Stimulated activated CD4-positive, alpha-beta T cell treated with anti-CD3 and anti-CD28 coated beads, Interleukin-4, amount 100 ng/mL, for 4 hours (primary cell): ENCODE results near the gene KCNJ2.

Experiments
- DNase-seq, 2 experiments: peaks; one replicate each; pipeline ENCODE4 v3.0.0-alpha.2; 2020

Gene KCNJ2

GRCh38 chr17:70161519-70161918 lies 7.8 kb upstream of the KCNJ2 start:
- no peak for DNase-seq

GRCh38 chr17:70165383-70165782 lies 3.9 kb upstream of the KCNJ2 start:
- no peak for DNase-seq

DNA sequence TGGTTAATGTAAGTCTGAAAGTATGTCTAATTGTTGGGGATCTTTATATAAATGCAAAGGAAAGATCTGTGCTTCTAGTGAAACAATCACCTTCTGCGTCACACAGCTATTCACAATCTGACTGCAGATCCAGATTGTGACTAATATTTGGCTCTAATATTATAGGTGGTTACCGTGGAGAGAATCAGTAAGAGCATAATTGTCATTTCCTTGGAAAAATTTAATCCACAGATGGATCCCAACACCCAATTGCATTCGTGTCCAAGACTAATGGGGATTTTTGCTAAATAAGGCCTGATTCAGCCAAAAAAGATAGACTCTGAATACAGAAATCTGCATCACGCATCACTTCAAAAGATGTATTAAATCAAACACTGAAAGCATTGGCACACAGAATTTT lies 2.7 kb upstream of the KCNJ2 start:
- DNase-seq: no peak

DNA sequence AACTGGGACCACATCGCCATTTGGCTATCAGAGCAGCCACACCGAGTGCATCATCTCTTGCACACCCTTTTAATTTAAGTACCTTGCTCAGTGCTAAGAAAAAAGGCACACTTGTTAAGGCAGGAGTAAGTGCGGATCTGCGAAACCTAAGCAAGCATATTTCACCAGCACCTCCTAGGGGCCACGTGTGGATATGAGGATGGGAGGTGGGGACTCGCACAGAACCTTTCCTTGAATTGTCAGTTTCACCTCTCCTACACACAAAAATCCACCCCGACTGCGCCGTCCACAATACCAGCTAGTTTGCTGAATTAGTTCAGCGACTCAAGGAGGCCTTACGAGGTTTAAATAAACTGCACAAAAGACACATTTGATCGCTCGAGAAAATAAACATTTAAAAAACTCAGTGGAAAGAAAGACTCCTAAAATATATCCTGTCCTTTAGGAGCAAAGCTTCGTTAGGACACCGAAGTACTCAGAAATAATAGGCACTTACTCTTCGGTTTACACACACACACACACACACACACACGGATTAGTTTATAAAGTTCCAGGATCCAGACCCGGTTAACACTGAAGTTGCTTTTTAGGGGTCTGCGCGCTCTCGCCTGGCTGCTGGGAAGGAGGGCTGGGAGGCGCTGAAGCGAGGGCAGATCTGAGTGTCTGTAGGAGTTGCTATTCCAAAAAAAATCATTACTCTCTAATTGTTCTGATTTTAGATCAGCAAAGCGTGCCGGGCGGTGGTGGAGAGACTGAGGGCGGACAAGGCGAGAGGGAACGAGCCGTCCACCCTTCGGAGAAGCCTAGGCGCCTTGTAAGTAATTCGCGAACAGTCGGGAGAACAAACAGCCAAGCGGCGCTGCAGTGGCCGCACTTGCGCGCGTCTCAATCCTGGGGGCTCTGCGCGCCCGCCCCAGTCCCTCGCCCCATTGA lies 1.0 kb upstream of the KCNJ2 start:
- DNase-seq: no peak

- DNase-seq: no peak
These were observed 621 bp downstream of the KCNJ2 start for GRCh38 chr17:70169709-70170597.

- no peak for DNase-seq
These were observed 1.8 kb downstream of the KCNJ2 start for GRCh38 chr17:70171159-70171558.

DNA sequence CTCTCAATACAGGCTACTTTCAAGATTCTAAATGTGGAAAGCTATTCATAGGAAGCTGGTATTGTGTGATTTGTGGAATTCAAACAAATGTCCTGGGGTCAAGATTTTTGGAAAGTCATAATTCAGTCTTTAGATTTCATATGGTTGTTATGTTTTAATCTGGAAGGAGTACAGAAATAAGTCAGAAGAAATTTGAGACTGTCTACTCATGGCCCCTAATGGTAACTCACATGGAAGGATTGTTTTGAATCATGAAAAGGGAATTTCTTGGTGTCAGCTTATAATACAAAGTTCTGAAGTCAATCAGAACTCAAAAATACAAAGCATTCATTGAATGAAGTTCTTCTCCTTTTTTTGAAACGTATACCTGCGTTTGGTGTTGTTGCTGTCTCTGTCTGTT lies 3.1 kb downstream of the KCNJ2 start:
- DNase-seq: no peak

DNA sequence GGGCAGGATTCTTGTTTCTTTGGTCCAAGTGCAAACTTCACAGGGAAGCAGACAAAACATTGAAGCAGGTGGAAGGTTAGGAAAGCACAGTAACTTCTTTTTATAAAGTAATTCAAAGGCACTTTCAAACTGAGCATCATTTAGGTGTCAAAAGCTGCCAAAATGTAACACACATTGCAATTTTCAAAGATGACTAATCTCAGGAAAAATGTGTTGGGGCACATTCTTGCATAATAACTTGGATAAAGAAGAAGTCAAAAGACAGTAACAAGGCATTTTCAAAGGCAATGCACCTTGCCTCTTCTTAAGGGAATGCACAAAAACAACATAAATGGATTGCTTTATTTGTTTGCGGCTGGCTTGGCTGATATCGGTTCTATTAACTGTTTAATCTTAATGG lies 3.6 kb downstream of the KCNJ2 start:
- no peak for DNase-seq

- DNase-seq: no peak
These were observed 4.3 kb downstream of the KCNJ2 start for GRCh38 chr17:70173681-70174080.

DNA sequence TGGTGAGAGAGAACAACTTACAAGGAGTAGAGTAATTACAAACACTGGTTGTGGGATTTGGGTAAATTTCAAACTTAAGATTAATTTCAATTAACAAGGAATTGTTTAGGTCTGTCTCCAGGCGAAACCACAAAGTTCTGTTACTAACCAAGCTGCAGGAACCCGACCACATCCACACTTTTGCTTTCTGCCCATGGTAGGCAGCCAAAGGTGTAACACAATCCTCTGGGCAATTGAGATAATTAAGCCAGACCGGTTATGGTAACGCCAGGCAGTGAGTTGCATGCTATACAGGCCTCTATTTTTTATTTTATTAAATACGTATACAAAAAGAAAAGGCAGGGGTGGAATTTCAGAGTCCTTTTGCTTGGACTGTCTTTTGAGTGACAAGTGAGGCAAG lies 12.0 kb downstream of the KCNJ2 start:
- DNase-seq: no peak

GRCh38 chr17:70181866-70182265 lies 12.5 kb downstream of the KCNJ2 start:
- DNase-seq: no peak

DNA sequence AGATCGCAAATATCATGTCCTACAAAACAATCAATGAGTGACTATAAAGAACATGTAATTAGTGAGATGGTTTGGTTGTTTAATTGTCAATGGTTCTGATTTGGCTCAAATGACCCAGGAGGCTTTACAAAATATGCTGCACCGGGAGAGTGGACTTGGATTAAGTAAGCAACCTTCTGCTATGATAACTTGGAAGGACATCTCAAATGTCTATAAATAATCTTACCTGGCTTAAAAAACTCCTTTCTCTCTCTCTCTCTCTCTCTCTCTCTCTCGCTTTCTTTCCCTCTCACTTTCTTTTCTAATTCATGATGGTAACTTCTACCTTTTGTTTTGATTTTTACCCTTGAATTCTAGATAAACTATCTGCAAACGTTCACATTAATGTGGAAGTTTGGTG lies 14.2 kb downstream of the KCNJ2 start:
- DNase-seq: no peak

GRCh38 chr17:70184207-70184606 lies 14.9 kb downstream of the KCNJ2 start:
- no peak for DNase-seq

DNA sequence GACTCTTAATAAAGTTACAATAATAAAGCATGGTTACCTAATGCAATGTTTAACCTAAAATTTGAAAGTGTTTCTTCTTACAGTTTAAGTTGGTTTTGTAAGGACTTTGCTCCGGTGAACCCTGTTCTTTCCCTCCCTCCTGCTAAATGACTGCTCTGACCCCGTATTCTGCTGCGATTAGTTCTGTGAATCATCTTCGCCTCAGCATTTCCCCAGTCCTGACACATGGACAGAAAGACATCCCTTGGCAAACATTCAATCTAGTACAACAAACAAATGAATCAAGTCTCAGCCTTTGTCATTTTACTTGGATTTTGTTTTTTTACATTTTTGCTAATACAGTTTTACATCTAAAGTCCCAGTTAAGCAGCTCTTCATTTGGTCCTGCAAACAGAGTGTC lies 15.4 kb downstream of the KCNJ2 start:
- DNase-seq: no peak

- no peak for DNase-seq
These were observed 16.0 kb downstream of the KCNJ2 start for GRCh38 chr17:70185285-70185684.

- DNase-seq: no peak
These were observed 18.1 kb downstream of the KCNJ2 start for GRCh38 chr17:70187383-70187782.

- no peak for DNase-seq
These were observed 21.9 kb downstream of the KCNJ2 start for GRCh38 chr17:70190959-70191805.

DNA sequence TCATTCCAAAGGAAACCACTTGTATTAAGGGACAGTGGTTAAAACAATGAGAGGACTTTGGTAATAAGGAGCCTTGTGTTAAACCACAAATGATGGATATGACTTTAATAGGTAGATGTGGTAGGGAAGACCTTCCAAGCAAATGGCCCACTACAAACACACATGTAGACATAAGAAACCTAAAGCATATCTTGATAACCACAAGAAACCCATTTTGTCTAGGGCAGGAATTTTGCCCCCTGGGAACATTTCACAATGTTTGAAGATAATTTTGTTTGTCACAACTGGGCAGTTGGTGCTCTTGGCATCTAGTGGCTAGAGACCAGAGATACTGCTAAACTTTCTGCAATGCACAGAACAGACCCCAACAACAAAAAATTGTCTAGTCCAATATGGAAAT lies 25.8 kb downstream of the KCNJ2 start:
- no peak for DNase-seq

GRCh38 chr17:70201872-70202419 lies 32.6 kb downstream of the KCNJ2 start:
- no peak for DNase-seq

DNA sequence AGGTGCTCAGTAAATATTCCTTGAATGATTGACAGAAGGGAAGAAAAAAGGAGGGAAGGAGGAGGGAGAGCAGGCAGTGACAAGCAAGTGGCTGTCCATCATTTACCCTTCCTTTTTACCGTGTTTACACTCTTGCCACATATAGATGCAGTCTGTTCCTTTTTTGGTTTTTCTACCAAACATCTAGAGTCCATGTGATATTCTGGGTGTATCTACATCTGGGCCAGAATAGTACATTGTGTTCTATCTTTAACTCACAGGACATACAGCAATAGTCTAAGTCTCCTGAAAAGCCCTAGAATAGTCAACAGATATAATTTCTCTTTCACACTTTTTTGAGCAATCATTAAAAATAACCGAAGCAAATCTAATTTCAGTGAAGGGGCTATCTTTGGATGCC lies 33.5 kb downstream of the KCNJ2 start:
- DNase-seq: no peak

- no peak for DNase-seq
These were observed 35.1 kb downstream of the KCNJ2 start for GRCh38 chr17:70204431-70204830.

- DNase-seq: no peak
These were observed 36.1 kb downstream of the KCNJ2 start for GRCh38 chr17:70205401-70205800.
